HEK293 (cell line): ENCODE measurements around the gene ACSL5.

Source experiments
- CTCF ChIA-PET: fragments of 350-600 bp; formaldehyde crosslinking; extraction: SDS; loops from one replicate; lab custom pipeline; 2021; ENCODE audit warnings: antibody characterized with exemption; lab: Yijun Ruan, JAX
- POLR2A ChIA-PET: fragments of 300-600 bp; formaldehyde crosslinking; extraction: SDS; loops from one replicate; lab custom pipeline; 2020; ENCODE audit warnings: antibody characterized with exemption, inconsistent platforms; lab: Yijun Ruan, JAX
- H3K27ac ChIP-seq: fragments of 200-500 bp; sonication (Bioruptor generic); 2 replicates; pipeline ENCODE4 v1.5.1; 2014; ENCODE audit warnings: low read depth, low read length, control low read depth, inconsistent platforms; ENCODE audit errors: extremely low read depth
- H3K36me3 ChIP-seq, 2 experiments: fragments of 200-500 bp in 1 of 2; sonication (Bioruptor generic) in 1 of 2; 1 replicate in 1 of 2; 2 replicates in 1 of 2; pipeline ENCODE4 v1.5.1; 2014 to 2017; ENCODE audit warnings: inconsistent platforms in 2 of 2, low read length in 2 of 2; ENCODE audit not compliant: control insufficient read depth in 2 of 2, insufficient read depth in 1 of 2
- H3K4me1 ChIP-seq: fragments of 200-500 bp; sonication (Bioruptor generic); 2 replicates; pipeline ENCODE4 v1.5.1; 2014; ENCODE audit warnings: mild to moderate bottlenecking, low read length, inconsistent platforms; ENCODE audit not compliant: control insufficient read depth, insufficient read depth
- H3K4me3 ChIP-seq: 2 replicates; pipeline ENCODE4 v1.5.1; 2011; ENCODE audit warnings: low read depth, mild to moderate bottlenecking, control low read depth, low read length, moderate library complexity
- H3K9me3 ChIP-seq: fragments of 200-500 bp; sonication (Bioruptor generic); 2 replicates; pipeline ENCODE4 v1.5.1; 2014; ENCODE audit warnings: low read depth, low read length, inconsistent platforms; ENCODE audit not compliant: control insufficient read depth, insufficient read depth
- FEZF1 ChIP-seq: fragments of 450-650 bp; formaldehyde crosslinking; IDR thresholded peaks from 2 replicates; pipeline ENCODE4 v1.5.1; 2016; ENCODE audit warnings: missing biosample characterization, missing genetic modification characterization
- GLI4 ChIP-seq: fragments of 450-650 bp; formaldehyde crosslinking; IDR thresholded peaks from 2 replicates; pipeline ENCODE4 v1.5.1; 2016; ENCODE audit warnings: missing biosample characterization, missing genetic modification characterization
- IKZF3 ChIP-seq: fragments of 450-650 bp; IDR thresholded peaks from 2 replicates; pipeline ENCODE4 v1.5.0; 2018; ENCODE audit warnings: missing biosample characterization, mild to moderate bottlenecking, missing genetic modification characterization, moderate library complexity
- KLF1 ChIP-seq: fragments of 450-650 bp; formaldehyde crosslinking; IDR thresholded peaks from 2 replicates; pipeline ENCODE4 v1.5.1; 2016; ENCODE audit warnings: missing biosample characterization, missing genetic modification characterization
- RBAK ChIP-seq: fragments of 450-650 bp; formaldehyde crosslinking; IDR thresholded peaks from 2 replicates; pipeline ENCODE4 v1.5.1; 2016; ENCODE audit warnings: missing biosample characterization, missing genetic modification characterization
- TCF7L2 ChIP-seq: IDR thresholded peaks from 2 replicates; pipeline ENCODE4 v1.6.1; 2011; ENCODE audit warnings: low read depth, mild to moderate bottlenecking, inconsistent platforms, low read length, moderate library complexity, borderline replicate concordance
- WT1 ChIP-seq: fragments of 450-650 bp; formaldehyde crosslinking; IDR thresholded peaks from 2 replicates; pipeline ENCODE4 v1.5.1; 2016; ENCODE audit warnings: missing biosample characterization, missing genetic modification characterization
- ZBTB21 ChIP-seq: fragments of 450-650 bp; formaldehyde crosslinking; IDR thresholded peaks from 2 replicates; pipeline ENCODE4 v1.5.1; 2017; ENCODE audit warnings: missing biosample characterization, missing genetic modification characterization
- ZNF138 ChIP-seq: fragments of 450-650 bp; formaldehyde crosslinking; IDR thresholded peaks from 2 replicates; pipeline ENCODE4 v1.5.1; 2016; ENCODE audit warnings: missing biosample characterization, missing genetic modification characterization, borderline replicate concordance
- ZNF239 ChIP-seq: fragments of 450-650 bp; formaldehyde crosslinking; IDR thresholded peaks from 2 replicates; pipeline ENCODE4 v1.5.1; 2016; ENCODE audit warnings: missing biosample characterization, missing genetic modification characterization
- ZNF37A ChIP-seq: fragments of 450-650 bp; IDR thresholded peaks from 2 replicates; pipeline ENCODE4 v1.5.1; 2018; ENCODE audit warnings: missing biosample characterization, missing genetic modification characterization
- ZNF473 ChIP-seq: fragments of 450-650 bp; formaldehyde crosslinking; IDR thresholded peaks from 2 replicates; pipeline ENCODE4 v1.5.1; 2017; ENCODE audit warnings: missing biosample characterization, missing genetic modification characterization
- ZNF571 ChIP-seq: fragments of 450-650 bp; formaldehyde crosslinking; IDR thresholded peaks from 2 replicates; pipeline ENCODE4 v1.5.0; 2017; ENCODE audit warnings: missing biosample characterization, missing genetic modification characterization
- ZNF621 ChIP-seq: fragments of 450-650 bp; formaldehyde crosslinking; IDR thresholded peaks from 2 replicates; pipeline ENCODE4 v1.5.1; 2017; ENCODE audit warnings: missing biosample characterization, missing genetic modification characterization
- ZNF791 ChIP-seq: fragments of 450-650 bp; formaldehyde crosslinking; IDR thresholded peaks from 2 replicates; pipeline ENCODE4 v1.5.1; 2016; ENCODE audit warnings: missing biosample characterization, missing genetic modification characterization
- ZSCAN30 ChIP-seq: fragments of 450-650 bp; IDR thresholded peaks from 2 replicates; pipeline ENCODE4 v1.5.1; 2018; ENCODE audit warnings: missing biosample characterization, mild to moderate bottlenecking, missing genetic modification characterization, moderate library complexity
- TF ChIP-seq, protein P1 (sequence below): fragments of 450-650 bp; formaldehyde crosslinking; IDR thresholded peaks from 2 replicates; pipeline ENCODE4 v1.5.1; 2016; ENCODE audit warnings: missing biosample characterization, missing genetic modification characterization
- TF ChIP-seq, protein P2 (sequence below): fragments of 450-650 bp; formaldehyde crosslinking; IDR thresholded peaks from 2 replicates; pipeline ENCODE4 v1.5.1; 2016; ENCODE audit warnings: missing biosample characterization, missing genetic modification characterization, borderline replicate concordance
- TF ChIP-seq, protein P3 (sequence below): fragments of 450-650 bp; formaldehyde crosslinking; IDR thresholded peaks from 2 replicates; pipeline ENCODE4 v1.5.1; 2016; ENCODE audit warnings: missing biosample characterization, missing genetic modification characterization
- TF ChIP-seq, protein P4 (sequence below): fragments of 450-650 bp; formaldehyde crosslinking; IDR thresholded peaks from 2 replicates; pipeline ENCODE4 v1.5.1; 2016; ENCODE audit warnings: missing biosample characterization, missing genetic modification characterization
- TF ChIP-seq, protein P5 (sequence below): fragments of 450-650 bp; formaldehyde crosslinking; IDR thresholded peaks from 2 replicates; pipeline ENCODE4 v1.5.1; 2017; ENCODE audit warnings: missing biosample characterization, missing genetic modification characterization

ACSL5 gene

DNA sequence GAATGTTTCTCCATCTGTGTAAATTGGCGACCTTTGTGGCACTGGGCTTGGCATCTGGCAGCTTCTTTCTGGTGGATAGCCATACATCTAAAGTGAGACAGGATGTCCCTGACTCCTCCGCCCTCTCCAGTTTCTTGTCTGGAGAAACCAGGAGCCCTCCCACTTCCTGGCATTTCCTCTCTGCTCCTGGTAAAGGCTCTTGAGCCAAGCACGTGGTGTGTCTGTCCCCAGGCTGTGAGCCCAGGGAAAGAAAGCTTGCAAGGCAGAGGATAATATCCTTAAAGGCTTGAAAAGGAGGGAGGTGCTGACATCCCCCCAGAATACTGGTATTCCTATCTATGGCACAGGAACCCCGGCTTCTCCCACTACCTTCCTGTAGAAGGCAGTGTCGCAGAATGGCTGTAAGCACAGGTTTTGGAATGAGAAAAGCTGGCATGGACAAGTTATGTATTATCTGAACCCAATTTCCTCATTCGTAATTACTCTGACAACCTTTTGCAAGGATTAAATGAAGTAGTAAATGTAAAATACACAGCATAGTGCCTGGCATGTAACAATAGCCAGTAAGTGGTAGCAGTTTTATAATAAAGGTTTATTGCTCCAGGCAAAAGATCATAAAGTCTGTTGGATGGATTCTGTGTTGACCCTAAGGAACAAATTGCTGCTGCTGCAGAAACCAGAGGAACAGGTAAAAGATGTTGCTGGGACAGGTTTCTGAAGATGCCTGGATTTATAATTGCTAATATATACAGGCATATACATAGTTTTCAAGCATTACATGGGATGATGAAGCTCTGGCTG, 11.8 kb upstream of the ACSL5 start:
- Histone ChIP-seq H3K36me3 (no peaks in the 10 kb centered on the region), H3K4me1 (no peaks in the 10 kb centered on the region), H3K27ac (no peak overlapping the region), H3K9me3 (no peaks in the 10 kb centered on the region), H3K4me3 (no peak overlapping the region)
- ChIA-PET CTCF (interaction anchor here (0.8 kb wide), 2 partner anchors 28 to 110 kb away, joined by 3 read pairs; no protein-coding TSS in a partner anchor), POLR2A (no interaction called here)
- TF ChIP-seq FEZF1 (tag by site-specific recombination): no peak
- TF ChIP-seq RBAK (tag by site-specific recombination): no peak
- TF ChIP-seq WT1: no peak
- no peak for TF ChIP-seq ZNF138 (tag by site-specific recombination)
- TF ChIP-seq, protein P1, sequence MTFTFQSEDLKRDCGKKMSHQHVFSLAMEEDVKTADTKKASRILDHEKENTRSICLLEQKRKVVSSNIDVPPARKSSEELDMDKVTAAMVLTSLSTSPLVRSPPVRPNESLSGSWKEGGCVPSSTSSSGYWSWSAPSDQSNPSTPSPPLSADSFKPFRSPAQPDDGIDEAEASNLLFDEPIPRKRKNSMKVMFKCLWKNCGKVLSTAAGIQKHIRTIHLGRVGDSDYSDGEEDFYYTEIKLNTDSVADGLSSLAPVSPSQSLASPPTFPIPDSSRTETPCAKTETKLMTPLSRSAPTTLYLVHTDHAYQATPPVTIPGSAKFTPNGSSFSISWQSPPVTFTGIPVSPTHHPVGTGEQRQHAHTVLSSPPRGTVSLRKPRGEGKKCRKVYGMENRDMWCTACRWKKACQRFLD (tag by site-specific recombination): no peak
- TF ChIP-seq, protein P2, sequence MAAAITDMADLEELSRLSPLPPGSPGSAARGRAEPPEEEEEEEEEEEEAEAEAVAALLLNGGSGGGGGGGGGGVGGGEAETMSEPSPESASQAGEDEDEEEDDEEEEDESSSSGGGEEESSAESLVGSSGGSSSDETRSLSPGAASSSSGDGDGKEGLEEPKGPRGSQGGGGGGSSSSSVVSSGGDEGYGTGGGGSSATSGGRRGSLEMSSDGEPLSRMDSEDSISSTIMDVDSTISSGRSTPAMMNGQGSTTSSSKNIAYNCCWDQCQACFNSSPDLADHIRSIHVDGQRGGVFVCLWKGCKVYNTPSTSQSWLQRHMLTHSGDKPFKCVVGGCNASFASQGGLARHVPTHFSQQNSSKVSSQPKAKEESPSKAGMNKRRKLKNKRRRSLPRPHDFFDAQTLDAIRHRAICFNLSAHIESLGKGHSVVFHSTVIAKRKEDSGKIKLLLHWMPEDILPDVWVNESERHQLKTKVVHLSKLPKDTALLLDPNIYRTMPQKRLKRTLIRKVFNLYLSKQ (tag by site-specific recombination): no peak
- no peak for TF ChIP-seq ZNF571 (tag by site-specific recombination)
- TF ChIP-seq ZBTB21 (tag by site-specific recombination): no peak
- TF ChIP-seq ZNF473 (tag by site-specific recombination): no peak
- TF ChIP-seq ZNF37A: no peak
- TF ChIP-seq ZSCAN30: no peak
- TF ChIP-seq, protein P3, sequence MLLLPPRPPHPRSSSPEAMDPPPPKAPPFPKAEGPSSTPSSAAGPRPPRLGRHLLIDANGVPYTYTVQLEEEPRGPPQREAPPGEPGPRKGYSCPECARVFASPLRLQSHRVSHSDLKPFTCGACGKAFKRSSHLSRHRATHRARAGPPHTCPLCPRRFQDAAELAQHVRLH (tag by site-specific recombination): no peak
- TF ChIP-seq ZNF621: no peak
- no peak for TF ChIP-seq ZNF791 (tag by site-specific recombination)
- TF ChIP-seq, protein P4, sequence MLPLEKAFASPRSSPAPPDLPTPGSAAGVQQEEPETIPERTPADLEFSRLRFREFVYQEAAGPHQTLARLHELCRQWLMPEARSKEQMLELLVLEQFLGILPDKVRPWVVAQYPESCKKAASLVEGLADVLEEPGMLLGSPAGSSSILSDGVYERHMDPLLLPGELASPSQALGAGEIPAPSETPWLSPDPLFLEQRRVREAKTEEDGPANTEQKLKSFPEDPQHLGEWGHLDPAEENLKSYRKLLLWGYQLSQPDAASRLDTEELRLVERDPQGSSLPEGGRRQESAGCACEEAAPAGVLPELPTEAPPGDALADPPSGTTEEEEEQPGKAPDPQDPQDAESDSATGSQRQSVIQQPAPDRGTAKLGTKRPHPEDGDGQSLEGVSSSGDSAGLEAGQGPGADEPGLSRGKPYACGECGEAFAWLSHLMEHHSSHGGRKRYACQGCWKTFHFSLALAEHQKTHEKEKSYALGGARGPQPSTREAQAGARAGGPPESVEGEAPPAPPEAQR (tag by site-specific recombination): no peak

DNA sequence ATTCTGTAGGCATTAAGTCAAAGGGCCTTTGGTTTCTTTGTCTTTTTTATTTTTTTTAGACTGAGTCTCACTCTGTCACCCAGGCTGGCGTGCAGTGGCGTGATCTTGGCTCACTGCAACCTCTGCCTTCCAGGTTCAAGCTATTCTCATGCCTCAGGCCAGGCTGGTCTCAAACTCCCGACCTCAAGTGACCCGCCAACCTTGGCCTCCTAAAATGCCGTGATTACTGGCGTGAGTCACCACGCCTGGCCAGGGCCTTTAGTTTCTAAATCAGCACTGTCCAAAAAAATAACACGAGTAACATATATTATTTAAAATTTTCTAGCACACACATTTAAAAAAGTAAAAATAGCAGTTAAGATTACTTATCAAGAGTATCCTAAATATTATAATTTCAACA, 11.1 kb upstream of the ACSL5 start:
- Histone ChIP-seq H3K4me1 (no peaks in the 10 kb centered on the region), H3K27ac (no peak overlapping the region)

More for the DNA sequence above, 11.1 kb upstream of the ACSL5 start:
- no peak overlapping the region for H3K4me3 ChIP-seq
- no peaks in the 10 kb centered on the region for H3K36me3 ChIP-seq
- POLR2A ChIA-PET: no interaction called here
- CTCF ChIA-PET: interaction anchor here (0.8 kb wide), 2 partner anchors 28 to 109 kb away, joined by 3 read pairs; no protein-coding TSS in a partner anchor
- H3K9me3 ChIP-seq: no peaks in the 10 kb centered on the region
- TF ChIP-seq KLF1 (no peak), IKZF3 (no peak), TCF7L2 (no peak), FEZF1 (tag by site-specific recombination) (no peak), GLI4 (tag by site-specific recombination) (no peak), ZNF239 (tag by site-specific recombination) (no peak)
- TF ChIP-seq, protein P5, sequence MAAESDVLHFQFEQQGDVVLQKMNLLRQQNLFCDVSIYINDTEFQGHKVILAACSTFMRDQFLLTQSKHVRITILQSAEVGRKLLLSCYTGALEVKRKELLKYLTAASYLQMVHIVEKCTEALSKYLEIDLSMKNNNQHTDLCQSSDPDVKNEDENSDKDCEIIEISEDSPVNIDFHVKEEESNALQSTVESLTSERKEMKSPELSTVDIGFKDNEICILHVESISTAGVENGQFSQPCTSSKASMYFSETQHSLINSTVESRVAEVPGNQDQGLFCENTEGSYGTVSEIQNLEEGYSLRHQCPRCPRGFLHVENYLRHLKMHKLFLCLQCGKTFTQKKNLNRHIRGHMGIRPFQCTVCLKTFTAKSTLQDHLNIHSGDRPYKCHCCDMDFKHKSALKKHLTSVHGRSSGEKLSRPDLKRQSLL (tag by site-specific recombination): no peak
